HG03039 (cell line): ENCODE measurements around the gene SNORC.
"Not testable (repeated sequence)": the region's sequence is repeated elsewhere in the genome, so short reads cannot be mapped to it uniquely, and the experiment has no call there.

Experiments
- ATAC-seq: cut with Tn5 transposase; IDR thresholded peaks from one replicate; pipeline ENCODE4 v1.9.1; 2021; ENCODE audit warnings: mild to moderate bottlenecking, moderate library complexity; ENCODE audit not compliant: unreplicated experiment

Gene SNORC

DNA sequence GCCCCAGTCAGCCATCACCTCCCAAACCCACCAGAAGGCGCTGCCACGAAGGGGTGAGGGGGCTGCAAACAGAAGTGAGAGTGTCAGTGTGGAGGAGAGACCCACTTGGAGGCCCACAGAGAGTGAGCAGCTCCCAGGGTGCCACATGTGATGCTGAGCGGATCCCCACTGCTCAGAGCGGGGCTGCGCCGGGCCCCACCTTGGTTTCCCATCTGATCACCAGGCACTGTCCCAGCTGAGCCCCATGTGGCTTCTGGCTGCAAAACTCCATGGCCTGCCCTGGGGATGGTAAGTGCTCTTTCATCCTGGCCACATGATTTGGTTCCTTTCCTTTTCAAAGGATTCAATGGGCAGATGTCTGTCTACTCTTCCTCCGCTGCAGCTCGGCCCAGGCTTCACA is 23.8 kb downstream of the SNORC start:
- ATAC-seq = no peak

DNA sequence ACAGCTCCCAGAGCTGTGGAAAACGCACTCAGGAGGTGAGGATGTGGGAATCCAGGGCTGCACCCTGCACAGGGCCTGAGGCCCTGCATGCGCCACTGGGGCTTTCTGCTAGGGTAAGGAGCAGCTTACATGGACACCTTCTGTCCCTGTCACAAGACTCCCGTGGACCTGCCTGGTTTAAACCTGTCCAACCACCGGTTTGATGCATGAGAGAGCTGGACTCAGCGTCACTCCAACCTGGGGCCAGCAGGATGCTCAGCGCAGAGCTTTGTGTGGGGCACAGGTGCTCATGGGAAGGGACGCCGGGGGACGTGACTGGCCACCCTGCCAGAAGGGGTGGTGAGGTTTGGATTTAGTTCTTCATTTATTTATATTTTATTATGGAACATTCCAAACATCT is 24.2 kb downstream of the SNORC start:
- ATAC-seq = no peak

DNA sequence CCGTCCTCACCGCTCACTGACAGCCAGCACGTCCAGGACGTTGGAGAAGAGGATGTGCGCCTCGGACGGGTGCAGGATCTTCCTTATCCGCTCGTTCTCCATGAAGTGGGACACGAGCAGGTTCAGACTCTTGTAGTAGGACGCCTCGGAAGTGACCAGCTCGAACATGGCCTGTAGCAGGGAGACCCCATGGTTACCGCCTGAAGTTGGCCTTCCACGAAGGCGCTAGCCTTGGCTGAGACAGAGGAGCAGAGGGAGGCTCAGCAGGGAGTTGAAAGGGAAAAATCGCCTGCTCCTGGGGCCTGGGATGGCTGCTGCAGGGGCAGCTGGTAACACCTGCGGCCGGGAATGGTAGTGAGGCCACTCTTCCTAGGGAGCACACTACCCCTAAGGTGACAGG is 24.7 kb downstream of the SNORC start:
- ATAC-seq = no peak

- no peak for ATAC-seq
These were observed 26.0 kb downstream of the SNORC start for GRCh38 chr2:232896111-232896510.

DNA sequence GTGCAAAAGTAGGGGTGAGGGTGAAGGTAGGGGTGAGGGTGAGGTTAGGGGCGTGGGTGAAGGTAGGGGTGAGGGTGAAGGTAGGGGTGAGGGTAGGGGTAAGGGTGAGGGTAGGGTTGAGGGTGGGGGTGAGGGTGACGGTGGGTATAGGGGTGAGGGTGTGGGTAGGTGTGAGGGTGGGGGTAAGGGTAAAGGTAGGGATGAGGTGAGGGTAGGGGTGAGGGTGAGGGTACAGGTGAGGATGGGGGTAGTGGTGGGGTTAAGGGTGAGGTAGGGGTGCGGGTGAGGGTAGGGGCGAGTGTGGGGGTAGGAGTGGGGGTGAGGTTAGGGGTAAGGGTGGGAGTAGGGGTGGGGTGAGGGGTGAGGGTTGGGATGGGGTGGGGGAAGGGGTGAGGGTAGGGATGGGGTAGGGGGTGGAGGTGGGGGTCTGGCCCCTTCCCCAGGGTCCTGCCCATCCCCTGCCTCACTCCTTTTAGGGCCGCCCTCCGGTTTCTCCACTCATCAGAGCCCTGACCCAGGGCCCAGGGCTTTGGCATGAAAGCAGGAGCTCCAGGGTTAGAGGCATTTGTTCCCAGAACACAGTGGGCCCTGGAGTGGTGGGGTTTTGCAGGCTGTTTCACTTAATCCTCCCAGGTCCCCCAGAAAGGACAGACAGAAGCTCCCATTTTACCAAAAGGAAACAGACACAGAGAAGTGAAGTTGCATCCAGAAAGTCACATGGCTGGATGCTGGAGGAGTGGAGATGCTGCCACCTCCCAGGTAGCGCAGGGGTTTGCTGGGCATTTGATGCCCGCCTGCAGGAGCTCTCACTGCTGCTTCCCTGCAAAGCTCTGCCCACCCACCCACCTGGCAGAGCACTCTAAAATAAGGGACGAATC is 26.9 kb downstream of the SNORC start:
- ATAC-seq = no peak

GRCh38 chr2:232897598-232898408 is 27.7 kb downstream of the SNORC start:
- no peak for ATAC-seq

DNA sequence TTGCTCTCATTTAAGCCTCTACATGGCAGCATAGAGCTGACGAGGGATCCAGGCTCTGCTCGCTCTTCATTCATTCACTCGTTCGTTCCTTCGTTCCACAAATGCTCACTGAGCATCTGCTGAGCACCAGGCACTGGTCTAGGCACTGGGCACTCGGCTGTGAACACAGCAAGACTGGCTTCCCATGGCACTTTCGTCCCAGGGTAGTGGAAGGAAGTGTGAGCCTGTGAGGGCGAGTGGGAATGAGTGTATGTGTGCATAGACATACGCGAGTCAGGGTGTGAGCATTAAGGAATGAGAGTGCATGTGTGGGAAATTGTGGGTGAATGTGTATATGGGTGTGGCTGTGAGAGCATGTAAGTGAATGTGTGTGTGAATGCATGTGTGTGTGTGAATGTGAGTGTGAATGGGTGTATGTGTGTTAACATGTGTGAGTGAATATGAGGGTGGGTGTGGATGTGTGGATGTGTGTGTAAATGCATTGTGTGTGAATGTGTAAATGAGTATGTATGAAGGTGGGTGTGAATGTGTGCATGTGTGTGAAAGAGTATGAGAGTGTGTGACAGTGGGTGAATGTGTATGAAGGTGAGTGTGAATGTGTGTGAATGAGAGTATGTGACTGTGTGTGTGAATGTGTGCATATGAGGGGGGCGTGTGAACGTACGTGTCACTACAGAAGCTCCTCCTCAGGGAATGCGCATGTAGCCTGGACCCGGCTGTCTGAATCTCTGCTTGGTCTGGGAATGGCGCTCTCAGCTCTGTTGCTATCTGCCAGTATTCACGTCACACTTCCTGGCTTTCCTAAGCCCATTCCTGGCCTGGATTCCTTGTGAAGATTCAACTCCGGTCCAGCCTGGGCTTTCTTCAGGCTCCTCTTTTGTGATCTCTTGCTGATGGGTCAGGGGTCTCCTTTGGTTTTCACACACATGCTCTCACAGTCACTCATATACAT is 28.8 kb downstream of the SNORC start:
- ATAC-seq = no peak

GRCh38 chr2:232900811-232901735 is 31.0 kb downstream of the SNORC start:
- no peak for ATAC-seq

- no peak for ATAC-seq
These were observed 31.9 kb downstream of the SNORC start for GRCh38 chr2:232901736-232902578.

GRCh38 chr2:232903989-232904388 is 33.9 kb downstream of the SNORC start:
- no peak for ATAC-seq

- ATAC-seq = not testable (repeated sequence)
These were observed 37.0 kb downstream of the SNORC start for GRCh38 chr2:232906867-232907717.

DNA sequence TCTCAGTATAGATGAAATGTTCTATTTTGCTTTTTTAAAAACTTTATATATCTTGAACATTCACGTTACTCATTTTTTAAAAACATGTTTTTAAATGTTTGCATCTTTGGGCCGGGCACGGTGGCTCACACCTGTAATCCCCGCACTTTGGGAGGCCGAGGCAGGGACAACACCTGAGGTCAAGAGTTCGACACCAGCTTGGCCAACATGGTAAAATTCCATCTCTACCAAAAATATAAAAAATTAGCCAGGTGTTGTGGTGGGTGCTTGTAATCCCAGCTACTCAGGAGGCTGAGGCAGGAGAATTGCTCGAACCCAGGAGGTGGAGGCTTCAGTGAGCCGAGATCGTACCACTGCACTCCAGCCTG is 37.6 kb downstream of the SNORC start:
- not testable (repeated sequence) for ATAC-seq

DNA sequence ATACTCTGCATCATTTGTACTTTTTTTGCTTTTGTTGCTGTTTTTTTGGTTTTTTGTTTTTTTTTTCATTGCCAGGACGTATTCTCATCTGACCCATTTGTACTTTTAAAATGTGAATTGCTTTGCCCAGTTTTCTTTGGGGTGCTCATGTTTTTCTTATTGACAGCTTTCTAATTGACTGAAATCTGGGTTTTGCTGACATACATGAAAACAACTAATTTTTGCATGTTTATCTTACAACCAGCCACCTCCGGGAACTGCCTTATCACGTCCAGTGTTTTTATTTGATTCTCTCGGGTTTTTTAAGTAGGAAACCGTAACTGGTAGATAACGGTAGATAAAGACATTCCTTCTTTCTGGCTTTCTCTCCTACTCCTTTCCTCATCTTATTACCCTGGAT is 38.6 kb downstream of the SNORC start:
- ATAC-seq = no peak

- no peak for ATAC-seq
These were observed 40.3 kb downstream of the SNORC start for GRCh38 chr2:232910376-232910775.

- ATAC-seq = no peak
These were observed 41.7 kb downstream of the SNORC start for GRCh38 chr2:232911712-232912277.

DNA sequence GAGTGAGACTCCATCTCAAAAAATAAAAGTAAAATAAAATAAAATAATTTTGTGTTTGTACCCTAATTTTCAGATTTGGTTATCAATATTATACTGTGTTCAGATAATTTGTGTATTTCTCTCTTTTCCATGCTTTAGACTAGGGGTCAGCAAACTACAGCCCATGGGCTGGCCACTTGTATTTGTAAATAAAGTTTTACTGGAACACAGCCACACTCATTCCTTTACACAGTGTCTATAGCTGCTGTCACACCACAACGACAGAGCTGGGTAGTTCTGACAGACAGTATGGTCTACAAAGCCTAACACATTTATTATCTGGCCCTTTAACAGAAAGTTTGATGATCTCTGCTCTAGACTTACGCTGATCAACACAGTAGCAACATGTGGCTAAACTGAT is 43.8 kb downstream of the SNORC start:
- ATAC-seq = no peak

DNA sequence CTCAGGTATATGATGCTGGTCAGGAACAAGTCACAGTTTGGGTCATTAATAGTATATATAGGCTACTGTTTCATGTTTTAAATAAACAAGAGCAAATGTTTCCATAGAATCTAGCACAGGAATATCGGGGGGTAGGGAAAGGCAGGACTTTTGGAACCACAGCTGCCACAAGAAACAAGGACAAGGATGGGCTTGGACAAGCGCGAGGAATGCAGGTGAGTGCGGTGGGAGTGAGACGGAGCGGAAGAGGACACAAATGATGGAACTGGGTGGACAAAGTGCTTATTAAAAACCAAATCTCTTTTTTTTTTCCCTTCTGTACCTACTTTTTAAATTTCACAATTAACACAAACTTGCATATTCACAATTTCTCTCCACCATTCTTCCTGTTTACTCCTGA is 49.1 kb downstream of the SNORC start:
- ATAC-seq = no peak

DNA sequence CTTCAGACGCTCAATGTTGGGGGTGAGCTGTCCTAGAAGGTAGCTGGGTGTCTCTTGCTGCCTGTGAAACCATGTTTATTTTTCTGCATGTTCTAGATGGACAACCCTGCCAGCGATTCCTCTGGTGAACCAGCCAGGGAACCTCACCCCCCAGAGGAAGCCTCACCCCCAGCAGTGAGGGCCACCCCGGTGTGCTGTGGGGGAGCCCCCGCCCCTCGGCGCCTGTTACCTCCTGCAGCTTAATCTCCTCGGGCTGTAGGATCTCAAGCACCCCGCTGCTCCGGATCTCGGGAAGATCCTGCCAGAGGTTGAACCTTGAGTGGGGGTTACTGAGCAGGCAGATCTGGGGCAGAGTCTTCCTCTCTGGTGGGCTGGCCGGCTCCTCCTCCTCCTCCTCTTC is 50.0 kb downstream of the SNORC start:
- no peak for ATAC-seq
